22Rv1 (cell line): Measurements from ENCODE around the gene GALNT17.

Experiments
- ZFX ChIP-seq: fragments of 450-650 bp; IDR thresholded peaks from 2 replicates; pipeline ENCODE4 v1.6.1; 2017; ENCODE audit warnings: antibody characterized with exemption, borderline replicate concordance
- TF ChIP-seq, protein P1 (sequence below): fragments of 450-650 bp; IDR thresholded peaks from 2 replicates; pipeline ENCODE4 v1.5.1; 2017; ENCODE audit warnings: mild to moderate bottlenecking

GRCh38 chr7:71746006-71746405 lies 614.1 kb downstream of the GALNT17 start:
- TF ChIP-seq, protein P1, sequence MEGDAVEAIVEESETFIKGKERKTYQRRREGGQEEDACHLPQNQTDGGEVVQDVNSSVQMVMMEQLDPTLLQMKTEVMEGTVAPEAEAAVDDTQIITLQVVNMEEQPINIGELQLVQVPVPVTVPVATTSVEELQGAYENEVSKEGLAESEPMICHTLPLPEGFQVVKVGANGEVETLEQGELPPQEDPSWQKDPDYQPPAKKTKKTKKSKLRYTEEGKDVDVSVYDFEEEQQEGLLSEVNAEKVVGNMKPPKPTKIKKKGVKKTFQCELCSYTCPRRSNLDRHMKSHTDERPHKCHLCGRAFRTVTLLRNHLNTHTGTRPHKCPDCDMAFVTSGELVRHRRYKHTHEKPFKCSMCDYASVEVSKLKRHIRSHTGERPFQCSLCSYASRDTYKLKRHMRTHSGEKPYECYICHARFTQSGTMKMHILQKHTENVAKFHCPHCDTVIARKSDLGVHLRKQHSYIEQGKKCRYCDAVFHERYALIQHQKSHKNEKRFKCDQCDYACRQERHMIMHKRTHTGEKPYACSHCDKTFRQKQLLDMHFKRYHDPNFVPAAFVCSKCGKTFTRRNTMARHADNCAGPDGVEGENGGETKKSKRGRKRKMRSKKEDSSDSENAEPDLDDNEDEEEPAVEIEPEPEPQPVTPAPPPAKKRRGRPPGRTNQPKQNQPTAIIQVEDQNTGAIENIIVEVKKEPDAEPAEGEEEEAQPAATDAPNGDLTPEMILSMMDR = no peak
- no peak for TF ChIP-seq ZFX
